H1 (cell line): ENCODE results near the gene COX5A. TPM values are rescaled to one million over a fixed set of nuclear protein-coding genes. Genes with fewer than 3 reads are reported as not detected.

Source experiments
- CTCF ChIA-PET: fragments of 300-600 bp; sonication (Branson Sonifier 250); formaldehyde crosslinking; loops from one replicate; lab custom pipeline; 2021; ENCODE audit not compliant: partially characterized antibody; lab: Charles Lee
- POLR2A ChIA-PET: fragments of 300-600 bp; sonication (Branson Sonifier 250); formaldehyde crosslinking; loops from one replicate; lab custom pipeline; 2021; ENCODE audit warnings: inconsistent platforms; ENCODE audit not compliant: partially characterized antibody; lab: Charles Lee
- DNase-seq, 2 experiments: peaks; one replicate each; pipeline versions ENCODE4 v3.0.0 to v3.0.0-alpha.2; 2010 to 2022; ENCODE audit warnings: low spot score in 2 of 2, low read depth in 1 of 2, mixed read lengths in 1 of 2
- FAIRE-seq: peaks from 2 replicates; lab custom pipeline; 2011; peaks lifted over from hg19 to GRCh38; lab: Jason Lieb, UNC
- H2AFZ ChIP-seq: 2 replicates; pipeline ENCODE4 v1.8.1; 2012; ENCODE audit warnings: low read length, inconsistent platforms
- H2AK5ac ChIP-seq: 2 replicates; pipeline ENCODE4 v1.6.1; 2013; ENCODE audit warnings: low read depth, low read length
- H2BK120ac ChIP-seq: replicated peaks from 2 replicates; pipeline ENCODE3; 2013; ENCODE audit warnings: low read depth, low read length, inconsistent platforms
- H2BK12ac ChIP-seq: 2 replicates; pipeline ENCODE4 v1.6.1; 2013; ENCODE audit warnings: low read depth, low read length
- H2BK15ac ChIP-seq: 2 replicates; pipeline ENCODE4 v1.6.1; 2013; ENCODE audit warnings: low read length
- H2BK20ac ChIP-seq: 2 replicates; pipeline ENCODE4 v1.6.1; 2013; ENCODE audit warnings: low read length
- H2BK5ac ChIP-seq: 2 replicates; pipeline ENCODE4 v1.6.1; 2013; ENCODE audit warnings: low read depth, low read length
- H3K14ac ChIP-seq: 2 replicates; pipeline ENCODE4 v1.6.1; 2013; ENCODE audit warnings: inconsistent platforms; ENCODE audit not compliant: insufficient read length
- H3K18ac ChIP-seq: 2 replicates; pipeline ENCODE4 v1.6.1; 2013; ENCODE audit warnings: low read length; ENCODE audit errors: extremely low read depth
- H3K23ac ChIP-seq: 2 replicates; pipeline ENCODE4 v1.6.1; 2013; ENCODE audit warnings: inconsistent platforms; ENCODE audit not compliant: insufficient read length
- H3K23me2 ChIP-seq: 2 replicates; pipeline ENCODE4 v1.6.1; 2013; ENCODE audit warnings: low read depth, low read length
- H3K27ac ChIP-seq: 2 replicates; pipeline ENCODE4 v1.6.1; 2011; ENCODE audit warnings: low read depth, low read length, inconsistent platforms
- H3K27me3 ChIP-seq, 4 experiments: replicated peaks in 1 of 4; 1 replicate in 1 of 4; 2 replicates in 3 of 4; pipeline versions ENCODE4 v1.6.1 to v1.8.1; 2011 to 2013; ENCODE audit warnings: low read length in 3 of 4, mild to moderate bottlenecking in 3 of 4, inconsistent platforms in 2 of 4, mixed read lengths in 2 of 4, moderate library complexity in 1 of 4; ENCODE audit not compliant: control insufficient read depth in 3 of 4, insufficient read depth in 3 of 4; ENCODE audit errors: extremely low read depth in 1 of 4
- H3K36me3 ChIP-seq, 4 experiments: 2 replicates each; pipeline versions ENCODE4 v1.6.1 to v1.8.1; 2011 to 2013; ENCODE audit warnings: mild to moderate bottlenecking in 4 of 4, low read length in 3 of 4, moderate library complexity in 2 of 4, control low read depth in 1 of 4, inconsistent platforms in 1 of 4; ENCODE audit not compliant: insufficient read depth in 4 of 4, control insufficient read depth in 2 of 4
- H3K4ac ChIP-seq: replicated peaks from 2 replicates; pipeline ENCODE3; 2013; ENCODE audit warnings: low read length, low read depth, mixed read lengths, inconsistent platforms; ENCODE audit not compliant: insufficient read length
- H3K4me1 ChIP-seq, 4 experiments: replicated peaks in 1 of 4; 1 replicate in 1 of 4; 2 replicates in 3 of 4; pipeline versions ENCODE4 v1.6.1 to v1.8.1; 2011 to 2013; ENCODE audit warnings: low read length in 3 of 4, inconsistent platforms in 2 of 4, mixed read lengths in 1 of 4; ENCODE audit not compliant: insufficient read depth in 4 of 4, control insufficient read depth in 3 of 4
- H3K4me2 ChIP-seq, 2 experiments: 2 replicates each; pipeline versions ENCODE4 v1.6.1 to v1.8.1; 2011 to 2013; ENCODE audit warnings: low read depth in 2 of 2, low read length in 2 of 2, control low read depth in 1 of 2, inconsistent platforms in 1 of 2, mild to moderate bottlenecking in 1 of 2; ENCODE audit not compliant: insufficient read depth in 1 of 2
- H3K4me3 ChIP-seq, 4 experiments: fragments of 200-600, 300-600 bp in 1 of 4; sonication (generic), shearing (Covaris generic), sonication (Bioruptor Twin) in 1 of 4; 2 replicates each; pipeline versions ENCODE4 v1.5.1 to v1.8.1; 2011 to 2016; ENCODE audit warnings: low read length in 4 of 4, low read depth in 3 of 4, control low read depth in 2 of 4, inconsistent platforms in 2 of 4, mild to moderate bottlenecking in 2 of 4, mixed read lengths in 1 of 4, moderate library complexity in 1 of 4; ENCODE audit not compliant: insufficient read depth in 2 of 4; ENCODE audit errors: extremely low read depth in 1 of 4
- H3K56ac ChIP-seq: replicated peaks from 2 replicates; pipeline ENCODE3; 2013; ENCODE audit warnings: low read depth, mild to moderate bottlenecking, mixed read lengths, low read length, inconsistent platforms; ENCODE audit not compliant: insufficient read length
- H3K79me1 ChIP-seq: 2 replicates; pipeline ENCODE4 v1.6.1; 2013; ENCODE audit warnings: low read depth, low read length, control low read depth
- H3K79me2 ChIP-seq, 2 experiments: 2 replicates each; pipeline versions ENCODE4 v1.6.1 to v1.8.1; 2012 to 2013; ENCODE audit warnings: low read length in 2 of 2, mild to moderate bottlenecking in 2 of 2, inconsistent platforms in 1 of 2; ENCODE audit not compliant: insufficient read depth in 2 of 2, control insufficient read depth in 1 of 2
- H3K9ac ChIP-seq, 4 experiments: replicated peaks in 1 of 4; 1 replicate in 1 of 4; 2 replicates in 3 of 4; pipeline versions ENCODE4 v1.6.1 to v1.8.1; 2011 to 2013; ENCODE audit warnings: low read depth in 3 of 4, low read length in 3 of 4, control low read depth in 2 of 4, mild to moderate bottlenecking in 2 of 4, moderate library complexity in 2 of 4, inconsistent platforms in 1 of 4; ENCODE audit errors: extremely low read depth in 1 of 4
- H3K9me3 ChIP-seq, 2 experiments: 2 replicates each; pipeline versions ENCODE4 v1.6.1 to v1.8.1; 2012 to 2013; ENCODE audit warnings: mild to moderate bottlenecking in 2 of 2, moderate library complexity in 2 of 2, control low read depth in 1 of 2, inconsistent platforms in 1 of 2, low read depth in 1 of 2, low read length in 1 of 2, mixed read lengths in 1 of 2; ENCODE audit not compliant: insufficient read depth in 2 of 2
- H4K20me1 ChIP-seq, 2 experiments: replicated peaks in 1 of 2; 2 replicates each; pipeline versions ENCODE3 to v1.8.1; 2011 to 2013; ENCODE audit warnings: inconsistent platforms in 2 of 2, low read length in 2 of 2, mild to moderate bottlenecking in 1 of 2; ENCODE audit not compliant: insufficient read depth in 2 of 2, control insufficient read depth in 1 of 2
- H4K5ac ChIP-seq: 2 replicates; pipeline ENCODE4 v1.6.1; 2013; ENCODE audit warnings: low read length, low read depth, mixed read lengths, inconsistent platforms; ENCODE audit not compliant: insufficient read length
- H4K8ac ChIP-seq: 2 replicates; pipeline ENCODE4 v1.8.0; 2013; ENCODE audit warnings: mild to moderate bottlenecking, moderate library complexity, low read length, inconsistent platforms; ENCODE audit not compliant: insufficient read depth; ENCODE audit errors: extremely low read depth
- H4K91ac ChIP-seq: replicated peaks from 2 replicates; pipeline ENCODE3; 2013; ENCODE audit warnings: low read length, mixed read lengths, inconsistent platforms; ENCODE audit not compliant: insufficient read length
- ATF2 ChIP-seq: IDR thresholded peaks from 2 replicates; pipeline ENCODE4 v1.6.1; 2012; ENCODE audit warnings: low read length, inconsistent platforms
- ATF3 ChIP-seq: IDR thresholded peaks from 2 replicates; pipeline ENCODE4 v1.6.1; 2011; ENCODE audit warnings: low read depth, mild to moderate bottlenecking, low read length; ENCODE audit not compliant: insufficient read depth
- CBX5 ChIP-seq: fragments of 300-800, 300-1000 bp; sonication (generic); IDR thresholded peaks from 2 replicates; pipeline ENCODE4 v1.7.1; 2016; ENCODE audit warnings: antibody characterized with exemption, low read length, low read depth
- E2F6 ChIP-seq: IDR thresholded peaks from 2 replicates; pipeline ENCODE4 v1.6.1; 2012; ENCODE audit warnings: inconsistent platforms
- EGR1 ChIP-seq: IDR thresholded peaks from 2 replicates; pipeline ENCODE4 v1.6.1; 2011; ENCODE audit warnings: low read depth, low read length, borderline replicate concordance
- EP300 ChIP-seq, 2 experiments: IDR thresholded peaks; 1 replicate in 1 of 2; 2 replicates in 1 of 2; pipeline ENCODE4 v1.6.1; 2011 to 2012; ENCODE audit warnings: low read depth in 2 of 2, low read length in 2 of 2, mild to moderate bottlenecking in 2 of 2, borderline replicate concordance in 1 of 2, inconsistent platforms in 1 of 2, moderate library complexity in 1 of 2
- KDM4A ChIP-seq: IDR thresholded peaks from one replicate; pipeline ENCODE4 v1.7.1; 2012; ENCODE audit warnings: low read depth, mild to moderate bottlenecking, moderate library complexity, low read length, inconsistent platforms; ENCODE audit not compliant: severe bottlenecking
- POU5F1 ChIP-seq: IDR thresholded peaks from 2 replicates; pipeline ENCODE4 v1.6.1; 2011; ENCODE audit warnings: low read depth, mild to moderate bottlenecking, low read length, moderate library complexity
- SAP30 ChIP-seq: fragments of 300-600 bp; sonication (generic); IDR thresholded peaks from 2 replicates; pipeline ENCODE4 v1.7.1; 2012; ENCODE audit warnings: low read length, moderate library complexity, mild to moderate bottlenecking, inconsistent platforms; ENCODE audit not compliant: insufficient read depth, insufficient replicate concordance
- SRF ChIP-seq: IDR thresholded peaks from 2 replicates; pipeline ENCODE4 v1.6.1; 2011; ENCODE audit warnings: mild to moderate bottlenecking, low read depth, low read length, moderate library complexity
- TEAD4 ChIP-seq: IDR thresholded peaks from 2 replicates; pipeline ENCODE4 v1.6.1; 2012; ENCODE audit warnings: low read depth, low read length, inconsistent platforms, mixed read lengths
- WGBS, 2 experiments: shearing (Covaris generic) in 1 of 2; methylation state at CpG; one replicate each; pipeline versions ENCODE4 v1.1.6 to v1.1.7; 2013 to 2015; ENCODE audit warnings: low lambda C conversion rate in 2 of 2, mixed read lengths in 2 of 2, inconsistent platforms in 1 of 2, low coverage in 1 of 2, missing lambda C conversion rate in 1 of 2; ENCODE audit not compliant: insufficient replicate concordance in 2 of 2, insufficient coverage in 1 of 2, insufficient read length in 1 of 2; ENCODE audit errors: extremely low coverage in 1 of 2, missing lambda C conversion rate in 1 of 2; 5-methylcytosine and 5-hydroxymethylcytosine counted together
- polyA plus RNA-seq, 7 experiments: library from polyadenylated mRNA; depleted of rRNA in 3 of 7; stranded (reverse) in 5 of 7; unstranded in 2 of 7; fragments of >200 nt in 5 of 7; fragments of 200-250 nt in 2 of 7; gene quantifications; 1 replicate in 5 of 7; 2 replicates in 1 of 7; 4 replicates in 1 of 7; pipeline versions ENCODE4 v1.2.1 to v1.2.3, GENCODE V29; 2011 to 2013; ENCODE audit warnings: missing spikeins in 2 of 7, mixed read lengths in 2 of 7
- total RNA-seq: library from RNA; stranded (reverse); fragmentation: NEBNext Ultra II Directional; extraction: Animal tissue kit (Norgen Biotek cat#: 25700); gene quantifications from 2 replicates; pipeline ENCODE4 v1.2.1, GENCODE V29; 2021

The COX5A gene
- total and polyA plus RNA-seq, 2 of the 8 experiments (the other 6 are each of a cell fraction or from before 2014, with no cell fraction given), result 270 to 367 TPM

- no peak for DNase-seq
- H2AK5ac ChIP-seq, result no peak overlapping the region
- H3K79me1 ChIP-seq, result no peaks in the 10 kb centered on the region
- no peaks in the 10 kb centered on the region for H3K79me2 ChIP-seq
- H3K56ac ChIP-seq, result no peak overlapping the region
- H3K4ac ChIP-seq, result no peak overlapping the region
- no peak overlapping the region for H3K4me3 ChIP-seq
- H4K20me1 ChIP-seq, result no peaks in the 10 kb centered on the region
- no peak overlapping the region for H2BK5ac ChIP-seq
- H3K36me3 ChIP-seq, result no peaks in the 10 kb centered on the region
- ChIA-PET CTCF (no interaction called here), POLR2A (no interaction called here)
- H3K14ac ChIP-seq, result no peak overlapping the region
- no peak overlapping the region for H3K27ac ChIP-seq
- H3K27me3 ChIP-seq, result no peaks in the 10 kb centered on the region
- H3K9ac ChIP-seq, result no peak overlapping the region
- H4K8ac ChIP-seq, result no peak overlapping the region
- no peak overlapping the region for H2BK15ac ChIP-seq
- no peak overlapping the region for H4K5ac ChIP-seq
- H2BK120ac ChIP-seq, result no peak overlapping the region
- H2BK20ac ChIP-seq, result no peak overlapping the region
- no peak overlapping the region for H3K23ac ChIP-seq
- H2AFZ ChIP-seq, result no peak overlapping the region
- no peak overlapping the region for H3K4me2 ChIP-seq
- no peak for FAIRE-seq
- H3K4me1 ChIP-seq, result peaks cover 0 to 4% (median 1%) of the 10 kb centered on the region in 4 experiments; a peak in 3 of 7 replicates
- 91% methylated on average over 4 of the region's 4 CpGs; no CpG with 5 or more reads in 1 of the 2 experiments for WGBS, 2 experiments
- H3K23me2 ChIP-seq, result no peaks in the 10 kb centered on the region
- no peak overlapping the region for H2BK12ac ChIP-seq
- no peak overlapping the region for H3K18ac ChIP-seq
- no peak overlapping the region for H4K91ac ChIP-seq
- no peaks in the 10 kb centered on the region for H3K9me3 ChIP-seq
- TF ChIP-seq E2F6, result no peak
- TF ChIP-seq CBX5, result no peak
- no peak for TF ChIP-seq SRF
- no peak for TF ChIP-seq EGR1
- TF ChIP-seq ATF3, result no peak
- no peak for TF ChIP-seq POU5F1
- TF ChIP-seq EP300 (IDR thresholded peaks at IDR 0.05; ENCODE audit: borderline replicate concordance in 1 of 2, low read depth in 2 of 2, low read length in 2 of 2), result no peak
- TF ChIP-seq ATF2, result no peak
- TF ChIP-seq SAP30, result no peak
- no peak for TF ChIP-seq TEAD4
- no peak for TF ChIP-seq KDM4A
Measured at GRCh38 chr15:74977599-74977998, 39.7 kb upstream of the COX5A start.
